Neural progenitor cell (in vitro differentiated cells): ENCODE results near the gene PHF13. TPM values are rescaled to one million over a fixed set of nuclear protein-coding genes. Genes with fewer than 3 reads are reported as not detected.
A peak's percentile ranks its signal among the peaks of the same experiment; 100 is the strongest.

Experiments used
- DNase-seq: peaks from one replicate; pipeline ENCODE4 v3.0.0-alpha.2; 2016; ENCODE audit warnings: low spot score
- H2AFZ ChIP-seq: fragments of 200-600 bp; sonication (generic); replicated peaks from 2 replicates; pipeline ENCODE4 v1.6.1; 2016; ENCODE audit warnings: antibody characterized with exemption
- H3F3A ChIP-seq: fragments of 200-600 bp; sonication (generic); 2 replicates; pipeline ENCODE4 v1.6.1; 2016; ENCODE audit warnings: antibody characterized with exemption, low read depth
- H3K27ac ChIP-seq: fragments of 200-600 bp; sonication (generic); 2 replicates; pipeline ENCODE4 v1.5.1; 2016; ENCODE audit warnings: mild to moderate bottlenecking
- H3K27me3 ChIP-seq: fragments of 200-600 bp; sonication (generic); 2 replicates; pipeline ENCODE4 v1.6.1; 2016; ENCODE audit warnings: mild to moderate bottlenecking, moderate library complexity
- H3K36me3 ChIP-seq: fragments of 200-600 bp; sonication (generic); 2 replicates; pipeline ENCODE4 v1.5.1; 2016
- H3K4me1 ChIP-seq: fragments of 200-600 bp; sonication (generic); 2 replicates; pipeline ENCODE4 v1.6.1; 2016; ENCODE audit warnings: mixed run types
- H3K4me2 ChIP-seq: fragments of 200-600 bp; sonication (generic); 2 replicates; pipeline ENCODE4 v1.6.1; 2016
- H3K4me3 ChIP-seq: fragments of 200-600 bp; sonication (generic); 2 replicates; pipeline ENCODE4 v1.5.1; 2016
- H3K79me2 ChIP-seq: fragments of 200-600 bp; sonication (generic); 2 replicates; pipeline ENCODE4 v1.6.1; 2016; ENCODE audit warnings: low read depth
- H3K9ac ChIP-seq: fragments of 200-600 bp; sonication (generic); 2 replicates; pipeline ENCODE4 v1.6.1; 2016
- H3K9me3 ChIP-seq: fragments of 200-600 bp; sonication (generic); 2 replicates; pipeline ENCODE4 v1.5.1; 2016; ENCODE audit warnings: low read depth
- H4K20me1 ChIP-seq: fragments of 200-600 bp; sonication (generic); 2 replicates; pipeline ENCODE4 v1.6.1; 2016; ENCODE audit warnings: low read depth
- H3K27ac Mint-ChIP-seq: 3 replicates; pipeline ENCODE4 v1.8.0; 2021; ENCODE audit warnings: mixed read lengths
- H3K27me3 Mint-ChIP-seq: 2 replicates; pipeline ENCODE4 v1.8.0; 2022; ENCODE audit warnings: low read depth, mild to moderate bottlenecking, inconsistent platforms, moderate library complexity, mixed read lengths; ENCODE audit not compliant: insufficient read depth
- H3K36me3 Mint-ChIP-seq: 3 replicates; pipeline ENCODE4 v1.8.0; 2021; ENCODE audit warnings: mixed read lengths
- H3K4me1 Mint-ChIP-seq: 3 replicates; pipeline ENCODE4 v1.8.0; 2021; ENCODE audit warnings: mixed read lengths
- H3K4me3 Mint-ChIP-seq: 3 replicates; pipeline ENCODE4 v1.8.0; 2021; ENCODE audit warnings: mild to moderate bottlenecking, moderate library complexity, mixed read lengths
- H3K9me3 Mint-ChIP-seq: 3 replicates; pipeline ENCODE4 v1.8.0; 2020; ENCODE audit warnings: mixed read lengths
- CTCF ChIP-seq: fragments of 200-600 bp; sonication (generic); IDR thresholded peaks from 2 replicates; pipeline ENCODE4 v1.5.1; 2017; ENCODE audit warnings: antibody characterized with exemption, mild to moderate bottlenecking
- EZH2 ChIP-seq: fragments of 200-600 bp; sonication (generic); IDR thresholded peaks from 2 replicates; pipeline ENCODE4 v1.6.1; 2017; ENCODE audit warnings: antibody characterized with exemption, mild to moderate bottlenecking, moderate library complexity
- EZH2phosphoT487 ChIP-seq: fragments of 200-600 bp; sonication (generic); IDR thresholded peaks from 2 replicates; pipeline ENCODE4 v1.6.1; 2017; ENCODE audit warnings: antibody characterized with exemption
- total RNA-seq: library from RNA; depleted of rRNA; stranded (reverse); fragments of >200 nt; gene quantifications from 2 replicates; pipeline ENCODE4 v1.2.3, GENCODE V29; 2015; ENCODE audit warnings: low replicate concordance

The PHF13 gene
- total RNA-seq, 1 donor from 2014 or later = 32.0 TPM

- H3K4me1 ChIP-seq = peaks cover 8% of the 10 kb centered on the region
- peaks cover 14% of the 10 kb centered on the region for H4K20me1 ChIP-seq
- H3K27me3 ChIP-seq = no peaks in the 10 kb centered on the region
- no peaks in the 10 kb centered on the region for H3K36me3 ChIP-seq
- H3K79me2 ChIP-seq = peaks cover 23% of the 10 kb centered on the region
- H3K4me2 ChIP-seq = no peak overlapping the region
- Mint-ChIP-seq H3K4me3 (peak overlapping the region; percentile 44), H3K27ac (peak overlapping the region; percentile 27), H3K9me3 (no peaks in the 10 kb centered on the region), H3K4me1 (peaks cover 14% of the 10 kb centered on the region), H3K27me3 (peaks cover 2% of the 10 kb centered on the region), H3K36me3 (peaks cover 4% of the 10 kb centered on the region)
- no peak overlapping the region for H2AFZ ChIP-seq
- no peaks in the 10 kb centered on the region for H3K9me3 ChIP-seq
- TF ChIP-seq EZH2 (no peak), CTCF (no peak), EZH2phosphoT487 (no peak)
- no peak for DNase-seq
- H3K9ac ChIP-seq = no peak overlapping the region
- no peak overlapping the region for H3K27ac ChIP-seq
- peaks cover 5% of the 10 kb centered on the region for H3F3A ChIP-seq
- H3K4me3 ChIP-seq = no peak overlapping the region
Observed at GRCh38 chr1:6585081-6585722, 28.3 kb upstream of the PHF13 start.

- no peak overlapping the region for H3K4me3 Mint-ChIP-seq
- Histone ChIP-seq H3K4me1 (peaks cover 3% of the 10 kb centered on the region), H3K27me3 (no peaks in the 10 kb centered on the region), H3K4me2 (no peak overlapping the region), H3K4me3 (no peak overlapping the region), H3K79me2 (peaks cover 16% of the 10 kb centered on the region), H3K9me3 (no peaks in the 10 kb centered on the region), H3F3A (peaks cover 2% of the 10 kb centered on the region), H2AFZ (no peak overlapping the region), H3K9ac (no peak overlapping the region), H3K27ac (no peak overlapping the region), H3K36me3 (no peaks in the 10 kb centered on the region), H4K20me1 (peaks cover 8% of the 10 kb centered on the region)
- peaks cover 4% of the 10 kb centered on the region for H3K36me3 Mint-ChIP-seq
- H3K9me3 Mint-ChIP-seq = no peaks in the 10 kb centered on the region
- DNase-seq = no peak
- H3K4me1 Mint-ChIP-seq = peaks cover 9% of the 10 kb centered on the region
- H3K27me3 Mint-ChIP-seq = peaks cover 4% of the 10 kb centered on the region
- H3K27ac Mint-ChIP-seq = no peak overlapping the region
- TF ChIP-seq EZH2phosphoT487 (no peak), EZH2 (no peak), CTCF (no peak)
Observed at GRCh38 chr1:6585841-6586240, 27.7 kb upstream of the PHF13 start.

DNA sequence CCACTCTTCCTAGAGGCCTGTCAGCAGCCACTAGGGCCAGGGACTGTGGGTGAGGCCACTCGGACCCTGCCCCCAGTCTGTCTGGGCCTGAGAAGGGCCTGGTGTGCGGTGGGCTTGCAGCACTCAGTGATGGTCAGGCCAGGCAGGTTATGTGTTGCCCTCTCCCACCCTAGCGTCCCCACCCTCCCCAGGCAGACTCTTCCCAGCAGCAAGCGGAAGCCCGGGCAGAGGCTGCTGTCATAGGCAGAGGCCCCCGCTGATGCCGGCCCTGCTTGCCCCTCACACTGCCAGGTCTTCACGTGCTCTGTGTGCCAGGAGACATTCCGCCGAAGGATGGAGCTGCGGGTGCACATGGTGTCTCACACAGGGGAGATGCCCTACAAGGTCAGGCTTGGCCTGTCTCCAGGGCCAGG lies 27.1 kb upstream of the PHF13 start:
- DNase-seq = no peak
- Mint-ChIP-seq H3K27ac (no peak overlapping the region), H3K9me3 (no peaks in the 10 kb centered on the region), H3K4me3 (no peak overlapping the region), H3K4me1 (peaks cover 5% of the 10 kb centered on the region), H3K36me3 (peaks cover 4% of the 10 kb centered on the region), H3K27me3 (peaks cover 4% of the 10 kb centered on the region)
- Histone ChIP-seq H3F3A (peaks cover 2% of the 10 kb centered on the region), H3K79me2 (peaks cover 11% of the 10 kb centered on the region), H3K4me3 (no peak overlapping the region), H3K9me3 (no peaks in the 10 kb centered on the region), H3K27ac (no peak overlapping the region), H3K9ac (no peak overlapping the region), H4K20me1 (peaks cover 4% of the 10 kb centered on the region), H2AFZ (no peak overlapping the region), H3K4me1 (no peaks in the 10 kb centered on the region), H3K4me2 (no peak overlapping the region), H3K36me3 (no peaks in the 10 kb centered on the region), H3K27me3 (no peaks in the 10 kb centered on the region)
- TF ChIP-seq CTCF (no peak), EZH2phosphoT487 (no peak), EZH2 (no peak)
